Activated CD4-positive, alpha-beta T cell treated with anti-CD3 and anti-CD28 coated beads, Interleukin-2, amount 50 U/mL, for 1 hour (primary cell): Measurements from ENCODE around the gene KIAA0232.
A peak's percentile ranks its signal among the peaks of the same experiment; 100 is the strongest.
"Not testable (repeated sequence)": the region's sequence is repeated elsewhere in the genome, so short reads cannot be mapped to it uniquely, and the experiment has no call there.

ENCODE experiments used
- DNase-seq: peaks from one replicate; pipeline ENCODE4 v3.0.0-alpha.2; 2020

KIAA0232 gene

GRCh38 chr4:6908432-6909112 is 126.0 kb downstream of the KIAA0232 start:
- DNase-seq: no peak

GRCh38 chr4:6909113-6909969 is 126.8 kb downstream of the KIAA0232 start, which contains the start of gene TBC1D14:
Gene TBC1D14, plus strand, starts transcription at chr4:6909826. Its CDS starts 13,564 bp downstream, at chr4:6923390.
- DNase-seq: peak; percentile 85

GRCh38 chr4:6909970-6910339 is 127.4 kb downstream of the KIAA0232 start:
- no peak for DNase-seq

- no peak for DNase-seq
Measured at GRCh38 chr4:6910340-6910959, 127.9 kb downstream of the KIAA0232 start.

- no peak for DNase-seq
Measured at GRCh38 chr4:6910960-6911874, 128.7 kb downstream of the KIAA0232 start.

GRCh38 chr4:6911917-6912316 is 129.4 kb downstream of the KIAA0232 start:
- DNase-seq: not testable (repeated sequence)

- DNase-seq: no peak
Measured at GRCh38 chr4:6912441-6912840, 129.9 kb downstream of the KIAA0232 start.

- DNase-seq: no peak
Measured at GRCh38 chr4:6913350-6913905, 130.9 kb downstream of the KIAA0232 start.

- DNase-seq: no peak
Measured at GRCh38 chr4:6914448-6914847, 131.9 kb downstream of the KIAA0232 start.

GRCh38 chr4:6915041-6916005 is 132.8 kb downstream of the KIAA0232 start:
- DNase-seq: no peak

GRCh38 chr4:6916069-6916586 is 133.6 kb downstream of the KIAA0232 start:
- DNase-seq: no peak

GRCh38 chr4:6916587-6917460 is 134.3 kb downstream of the KIAA0232 start:
- DNase-seq: peak; percentile 58

- DNase-seq: peak; percentile 30
Measured at GRCh38 chr4:6917461-6918271, 135.1 kb downstream of the KIAA0232 start.

GRCh38 chr4:6918338-6918737 is 135.8 kb downstream of the KIAA0232 start:
- DNase-seq: no peak

- no peak for DNase-seq
Measured at GRCh38 chr4:6920171-6920570, 137.6 kb downstream of the KIAA0232 start.

- no peak for DNase-seq
Measured at GRCh38 chr4:6923507-6923906, 141.0 kb downstream of the KIAA0232 start.

GRCh38 chr4:6924361-6924779 is 141.8 kb downstream of the KIAA0232 start:
- DNase-seq: no peak

- no peak for DNase-seq
Measured at GRCh38 chr4:6925357-6925836, 142.9 kb downstream of the KIAA0232 start.

- DNase-seq: no peak
Measured at GRCh38 chr4:6926081-6926480, 143.6 kb downstream of the KIAA0232 start.
